ENCODE measurements around the gene RPS19.

Gene RPS19

GRCh38 chr19:41859618-41860418, at the start of gene RPS19:
Gene RPS19, plus strand, starts transcription at chr19:41860255. Its CDS starts 520 bp downstream, at chr19:41860775.
- DNase-seq = peak; percentile 100

GRCh38 chr19:41810301-41810700, 49.8 kb upstream of the RPS19 start:
- DNase-seq = no peak

GRCh38 chr19:41811036-41811435, 49.0 kb upstream of the RPS19 start:
- DNase-seq = no peak

- no peak for DNase-seq
Measured at GRCh38 chr19:41811981-41812380, 48.1 kb upstream of the RPS19 start.

- DNase-seq = no peak
Measured at GRCh38 chr19:41813911-41814310, 46.1 kb upstream of the RPS19 start.

- DNase-seq = no peak
Measured at GRCh38 chr19:41815301-41815700, 44.8 kb upstream of the RPS19 start.

GRCh38 chr19:41816761-41817160, 43.3 kb upstream of the RPS19 start:
- DNase-seq = no peak

GRCh38 chr19:41821003-41821735, 38.9 kb upstream of the RPS19 start:
- DNase-seq = no peak

GRCh38 chr19:41837981-41838708, 21.9 kb upstream of the RPS19 start:
- DNase-seq = no peak

GRCh38 chr19:41839211-41839610, 20.8 kb upstream of the RPS19 start:
- no peak for DNase-seq

GRCh38 chr19:41843371-41843770, 16.7 kb upstream of the RPS19 start:
- no peak for DNase-seq

- DNase-seq = no peak
Measured at GRCh38 chr19:41844601-41845000, 15.5 kb upstream of the RPS19 start, which contains the start of gene LYPD4. Gene LYPD4, minus strand, starts transcription at chr19:41844683. Its CDS starts 5,398 bp downstream, at chr19:41839285.

- DNase-seq = no peak
Measured at GRCh38 chr19:41845001-41845050, 15.2 kb upstream of the RPS19 start, which contains the start of gene DMRTC2. Gene DMRTC2, plus strand, starts transcription at chr19:41845042. Its CDS starts 2,387 bp downstream, at chr19:41847429.

GRCh38 chr19:41845051-41845590, 14.9 kb upstream of the RPS19 start:
- no peak for DNase-seq

- no peak for DNase-seq
Measured at GRCh38 chr19:41847351-41848105, 12.5 kb upstream of the RPS19 start.

GRCh38 chr19:41848666-41849065, 11.4 kb upstream of the RPS19 start:
- DNase-seq = no peak

GRCh38 chr19:41849067-41849466, 11.0 kb upstream of the RPS19 start:
- DNase-seq = no peak

- no peak for DNase-seq
Measured at GRCh38 chr19:41850381-41850780, 9.7 kb upstream of the RPS19 start.

GRCh38 chr19:41851456-41851855, 8.6 kb upstream of the RPS19 start:
- no peak for DNase-seq

GRCh38 chr19:41853344-41853743, 6.7 kb upstream of the RPS19 start:
- DNase-seq = no peak

GRCh38 chr19:41853768-41854167, 6.3 kb upstream of the RPS19 start:
- DNase-seq = no peak

- no peak for DNase-seq
Measured at GRCh38 chr19:41859213-41859617, 840 bp upstream of the RPS19 start.

Data from right hindlimb (tissue), 1 donor.